Left forelimb (tissue), 1 donor: ENCODE measurements around the gene ZNF451.
A peak's percentile ranks its signal among the peaks of the same experiment; 100 is the strongest.
"Not testable (repeated sequence)": the region's sequence is repeated elsewhere in the genome, so short reads cannot be mapped to it uniquely, and the experiment has no call there.

ENCODE experiments used
- DNase-seq: peaks from one replicate; pipeline ENCODE4 v3.0.0-alpha.2; 2018; ENCODE audit warnings: low spot score

ZNF451 gene, protein sequence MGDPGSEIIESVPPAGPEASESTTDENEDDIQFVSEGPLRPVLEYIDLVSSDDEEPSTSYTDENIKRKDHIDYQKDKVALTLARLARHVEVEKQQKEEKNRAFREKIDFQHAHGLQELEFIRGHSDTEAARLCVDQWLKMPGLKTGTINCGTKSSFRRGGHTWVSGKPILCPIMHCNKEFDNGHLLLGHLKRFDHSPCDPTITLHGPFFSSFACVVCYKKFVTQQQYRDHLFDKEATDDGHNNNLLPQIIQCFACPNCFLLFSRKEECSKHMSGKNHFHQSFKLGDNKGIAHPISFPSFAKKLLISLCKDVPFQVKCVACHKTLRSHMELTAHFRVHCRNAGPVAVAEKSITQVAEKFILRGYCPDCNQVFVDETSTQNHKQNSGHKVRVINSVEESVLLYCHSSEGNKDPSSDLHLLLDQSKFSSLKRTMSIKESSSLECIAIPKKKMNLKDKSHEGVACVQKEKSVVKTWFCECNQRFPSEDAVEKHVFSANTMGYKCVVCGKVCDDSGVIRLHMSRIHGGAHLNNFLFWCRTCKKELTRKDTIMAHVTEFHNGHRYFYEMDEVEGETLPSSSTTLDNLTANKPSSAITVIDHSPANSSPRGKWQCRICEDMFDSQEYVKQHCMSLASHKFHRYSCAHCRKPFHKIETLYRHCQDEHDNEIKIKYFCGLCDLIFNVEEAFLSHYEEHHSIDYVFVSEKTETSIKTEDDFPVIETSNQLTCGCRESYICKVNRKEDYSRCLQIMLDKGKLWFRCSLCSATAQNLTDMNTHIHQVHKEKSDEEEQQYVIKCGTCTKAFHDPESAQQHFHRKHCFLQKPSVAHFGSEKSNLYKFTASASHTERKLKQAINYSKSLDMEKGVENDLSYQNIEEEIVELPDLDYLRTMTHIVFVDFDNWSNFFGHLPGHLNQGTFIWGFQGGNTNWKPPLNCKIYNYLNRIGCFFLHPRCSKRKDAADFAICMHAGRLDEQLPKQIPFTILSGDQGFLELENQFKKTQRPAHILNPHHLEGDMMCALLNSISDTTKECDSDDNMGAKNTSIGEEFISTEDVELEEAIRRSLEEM

DNA sequence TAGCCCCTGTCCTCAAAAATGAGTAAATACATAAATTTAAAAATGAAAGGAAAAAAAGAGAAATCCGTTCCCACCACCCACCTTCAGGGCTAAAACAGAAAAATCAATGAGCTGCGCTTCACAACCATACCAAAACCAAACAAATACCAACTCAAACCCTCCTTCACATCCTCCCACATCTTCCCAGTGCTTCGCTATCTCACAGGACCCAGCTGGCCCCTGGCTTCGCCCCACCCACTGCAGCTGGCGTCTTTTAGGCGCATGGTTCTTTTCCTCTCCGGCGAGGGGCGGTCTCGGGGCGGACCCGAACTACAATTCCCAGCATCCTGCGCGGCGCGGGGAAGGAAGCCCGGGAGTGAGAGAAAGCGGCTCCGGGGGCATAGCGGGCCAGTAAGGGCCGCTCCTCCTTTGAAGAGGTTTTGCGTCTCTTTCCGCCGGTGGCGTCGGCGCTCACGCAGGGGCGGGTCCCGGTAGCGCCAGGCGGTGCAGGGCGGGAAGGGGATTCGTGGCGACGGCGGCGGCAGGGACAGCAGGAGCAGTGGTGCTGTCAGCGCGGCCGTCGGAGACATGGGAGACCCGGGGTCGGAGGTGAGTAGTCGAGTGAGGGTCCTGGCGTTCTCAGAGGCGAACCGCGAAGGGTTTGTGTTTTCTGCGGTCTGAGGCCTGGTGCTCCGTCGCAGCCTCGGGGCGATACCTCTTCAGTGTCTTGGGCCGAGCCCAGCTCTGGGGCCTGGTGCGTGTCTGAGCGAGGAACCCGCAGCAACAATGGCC, at the start of gene ZNF451:
ZNF451 (plus strand) TSS at position 502 of the 771 bp plus-strand sequence; CDS start at position 568, 66 bp downstream.
- DNase-seq, result peak; percentile 98

DNA sequence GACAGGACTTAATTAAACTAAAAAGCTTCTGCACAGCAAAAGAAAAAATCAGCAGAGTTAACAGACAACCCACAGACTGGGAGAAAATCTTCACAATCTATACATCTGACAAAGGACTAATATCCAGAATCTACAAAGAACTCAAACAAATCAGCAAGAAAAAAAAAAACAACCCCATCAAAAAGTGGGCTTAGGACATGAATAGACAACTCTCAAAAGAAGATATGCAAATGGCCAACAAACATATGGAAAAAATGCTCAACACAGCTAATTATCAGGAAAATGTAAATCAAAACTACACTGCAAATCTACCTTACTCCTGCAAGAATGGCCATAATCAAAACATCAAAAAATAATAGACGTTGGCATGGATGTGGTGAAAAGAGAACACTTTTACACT, 45.9 kb upstream of the ZNF451 start:
- not testable (repeated sequence) for DNase-seq

DNA sequence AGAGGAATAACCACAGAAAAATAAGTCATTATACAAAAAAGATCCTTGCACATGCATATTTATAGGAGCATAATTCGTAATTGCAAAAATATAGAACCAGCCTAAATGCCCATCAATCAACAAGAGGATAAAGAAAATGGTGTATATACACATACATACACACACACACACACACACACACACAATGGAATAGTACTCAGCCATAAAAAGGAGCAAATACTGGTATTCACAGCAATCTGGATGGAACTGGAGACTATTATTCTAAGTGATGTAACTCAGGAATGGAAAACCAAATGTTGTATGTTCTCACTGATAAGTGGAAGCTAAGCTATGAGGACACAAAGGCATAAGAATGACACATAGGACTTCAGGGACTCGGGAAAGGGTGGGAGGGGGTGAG, 45.4 kb upstream of the ZNF451 start:
- DNase-seq, result no peak

DNA sequence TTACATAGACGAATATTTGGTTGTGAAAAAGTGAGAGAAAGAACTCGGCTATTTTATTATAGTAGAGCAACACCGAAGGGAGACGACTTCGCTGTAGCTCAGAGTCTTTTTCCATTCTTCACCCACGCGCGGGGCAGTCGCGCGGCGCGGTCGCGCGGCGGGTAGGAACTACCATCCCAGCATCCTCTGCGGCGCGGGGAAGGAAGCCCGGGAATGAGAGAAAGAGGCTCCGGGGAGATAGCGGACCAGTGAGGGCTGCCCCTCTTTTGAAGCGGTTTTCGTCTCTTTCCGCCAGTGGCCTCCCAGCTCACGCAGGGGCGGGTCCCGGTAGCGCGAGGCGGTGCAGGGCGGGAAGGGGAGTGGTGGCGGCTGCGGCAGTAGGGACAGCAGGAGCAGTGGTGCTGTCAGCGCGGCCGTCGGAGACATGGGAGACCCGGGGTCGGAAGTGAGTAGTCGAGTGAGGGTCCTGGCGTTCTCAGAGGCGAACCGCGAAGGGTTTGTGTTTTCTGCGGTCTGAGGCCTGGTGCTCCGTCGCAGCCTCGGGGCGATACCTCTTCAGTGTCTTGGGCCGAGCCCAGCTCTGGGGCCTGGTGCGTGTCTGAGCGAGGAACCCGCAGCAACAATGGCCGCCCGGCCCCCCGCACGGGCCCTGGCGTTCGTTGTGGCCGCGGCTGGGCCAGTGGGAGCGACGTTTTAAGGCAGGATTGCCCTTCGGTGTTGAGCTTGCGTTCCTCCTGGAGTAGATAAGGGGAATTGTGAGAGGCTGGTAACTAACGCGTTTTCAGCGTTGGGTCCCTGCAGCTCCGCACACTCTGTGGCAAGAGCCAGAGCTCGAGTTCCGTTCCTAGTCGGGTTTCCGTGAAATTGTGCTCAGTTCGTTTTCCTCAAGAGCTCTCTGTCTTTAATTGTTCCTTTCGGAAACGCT, 43.4 kb upstream of the ZNF451 start, which contains the start of gene KIAA1586:
KIAA1586 (plus strand) TSS at position 362 of the 925 bp plus-strand sequence; CDS start at position 425, 63 bp downstream.
- peak; percentile 92 for DNase-seq

DNA sequence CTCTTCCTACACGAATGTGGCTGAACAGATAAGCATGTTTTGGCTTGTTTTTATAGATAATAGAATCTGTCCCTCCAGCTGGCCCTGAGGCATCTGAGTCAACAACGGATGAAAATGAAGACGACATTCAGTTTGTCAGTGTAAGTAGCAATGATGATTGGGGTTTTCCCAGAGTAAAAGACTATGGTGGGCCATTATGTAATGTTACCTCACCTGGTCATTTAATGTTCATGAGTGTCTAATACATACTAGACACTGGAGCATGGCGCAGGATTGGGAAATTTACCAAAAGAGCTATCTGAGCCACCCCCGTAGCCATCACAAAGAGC, 42.8 kb upstream of the ZNF451 start:
- not testable (repeated sequence) for DNase-seq

DNA sequence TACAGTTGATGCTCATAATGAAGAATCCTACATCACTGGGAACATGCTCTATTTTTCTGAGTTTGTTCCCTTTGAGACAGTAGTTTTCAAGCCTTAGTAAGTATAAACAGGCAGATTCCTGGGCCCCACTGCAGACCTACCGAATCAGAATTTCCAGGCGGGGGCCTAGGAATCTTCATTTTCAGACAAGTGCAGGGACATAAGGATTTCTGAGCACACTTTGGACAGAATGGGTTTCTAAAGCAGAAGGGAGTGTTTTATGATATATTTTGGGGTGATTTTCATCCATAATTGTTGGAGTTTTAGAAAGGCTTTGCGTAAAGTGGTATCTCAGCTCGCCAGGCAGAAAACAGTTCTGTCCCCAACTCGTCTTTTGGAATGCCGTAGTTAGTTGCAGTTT, 42.1 kb upstream of the ZNF451 start:
- not testable (repeated sequence) for DNase-seq

DNA sequence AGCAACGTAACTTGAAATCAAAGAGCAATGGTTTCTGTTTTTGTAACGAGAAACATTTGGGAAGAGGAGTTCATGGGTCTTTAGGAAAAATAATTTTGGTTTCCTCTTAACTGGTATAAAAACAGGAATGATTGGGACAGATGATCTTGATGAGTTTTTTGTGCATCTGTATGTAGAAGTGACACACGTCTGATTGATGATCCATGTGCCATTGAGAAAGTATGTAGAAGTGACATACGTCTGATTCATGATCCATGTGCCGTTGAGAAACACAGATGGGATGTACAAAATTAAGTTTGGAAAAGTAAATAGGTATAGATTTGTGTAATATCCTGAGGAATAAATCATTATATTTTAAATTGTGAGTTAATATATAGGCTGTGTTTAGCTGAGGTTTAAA, 41.4 kb upstream of the ZNF451 start:
- no peak for DNase-seq

DNA sequence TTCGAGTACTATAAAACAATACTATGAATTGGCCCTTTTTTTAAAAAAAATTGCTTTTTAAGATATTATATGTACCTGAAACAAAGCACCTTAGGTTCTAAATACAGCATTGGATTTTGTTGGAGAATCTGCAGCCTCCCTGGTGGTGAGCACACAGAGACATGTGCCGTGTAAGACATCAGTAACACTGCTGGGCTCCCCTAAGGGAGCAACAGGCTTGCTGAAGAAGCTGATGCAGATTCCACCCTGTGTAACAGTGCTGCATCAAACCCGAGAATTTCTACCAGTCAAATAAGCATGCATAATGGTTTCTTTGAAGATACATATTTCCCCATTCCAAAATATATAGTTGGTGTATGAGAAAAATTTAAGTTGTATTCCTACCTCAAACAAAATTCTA, 26.1 kb upstream of the ZNF451 start:
- DNase-seq, result no peak

DNA sequence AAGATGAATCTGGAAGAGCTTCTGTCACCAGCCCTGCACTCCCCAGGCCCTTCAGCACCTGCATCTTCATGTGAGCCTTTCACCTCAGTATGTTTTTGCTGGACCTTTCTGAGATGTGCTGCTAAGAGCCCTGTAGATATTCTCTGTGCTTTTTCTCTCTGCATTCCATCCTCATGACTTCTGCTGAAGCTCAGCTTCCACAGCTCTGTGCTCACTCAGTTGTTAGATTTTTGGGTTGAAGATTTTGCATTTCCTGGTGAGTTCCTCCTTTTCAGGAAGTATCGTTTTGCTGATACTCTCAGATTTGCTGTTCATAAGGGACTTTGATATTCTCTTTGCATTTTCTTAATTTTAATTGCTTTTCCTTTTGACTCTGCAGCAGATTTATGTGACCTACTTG, 25.2 kb upstream of the ZNF451 start:
- DNase-seq, result no peak

DNA sequence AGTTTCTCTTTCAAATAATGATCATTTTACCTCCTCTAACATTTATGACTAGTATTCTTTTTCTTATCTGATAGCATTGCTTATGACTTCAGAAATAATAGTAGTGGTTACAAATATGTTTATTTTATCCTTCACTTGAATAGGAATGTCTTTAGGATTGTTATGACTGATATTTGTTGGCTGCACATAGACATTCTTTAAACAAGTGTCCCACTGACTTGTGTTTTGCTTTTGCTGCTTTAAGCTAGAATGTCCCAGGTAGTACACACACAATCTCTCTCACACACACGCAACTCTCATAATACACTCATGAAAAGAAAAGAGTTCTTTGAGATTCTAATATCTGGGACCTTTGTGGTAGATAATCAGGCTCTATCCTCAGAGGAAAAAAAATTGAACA, 21.9 kb upstream of the ZNF451 start:
- DNase-seq, result no peak

DNA sequence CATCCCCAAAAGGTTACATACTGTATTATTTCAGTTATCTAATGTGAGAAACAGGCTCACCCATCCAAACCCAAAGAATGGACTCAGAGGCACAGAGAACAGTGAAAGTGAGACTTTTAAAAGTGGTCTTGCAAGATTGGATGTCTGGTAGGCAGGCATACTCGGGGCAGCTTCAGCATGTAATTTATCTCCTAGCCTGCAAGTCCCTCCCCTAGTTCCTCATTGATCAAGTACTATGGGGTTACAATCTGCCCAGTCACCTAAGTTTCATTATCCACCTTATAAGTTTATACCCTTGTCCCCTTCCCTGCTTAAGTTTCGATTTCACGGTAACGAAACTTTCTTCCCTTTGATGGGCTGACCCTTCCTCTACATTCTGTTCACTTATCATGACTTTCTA, 20.8 kb upstream of the ZNF451 start:
- no peak for DNase-seq

DNA sequence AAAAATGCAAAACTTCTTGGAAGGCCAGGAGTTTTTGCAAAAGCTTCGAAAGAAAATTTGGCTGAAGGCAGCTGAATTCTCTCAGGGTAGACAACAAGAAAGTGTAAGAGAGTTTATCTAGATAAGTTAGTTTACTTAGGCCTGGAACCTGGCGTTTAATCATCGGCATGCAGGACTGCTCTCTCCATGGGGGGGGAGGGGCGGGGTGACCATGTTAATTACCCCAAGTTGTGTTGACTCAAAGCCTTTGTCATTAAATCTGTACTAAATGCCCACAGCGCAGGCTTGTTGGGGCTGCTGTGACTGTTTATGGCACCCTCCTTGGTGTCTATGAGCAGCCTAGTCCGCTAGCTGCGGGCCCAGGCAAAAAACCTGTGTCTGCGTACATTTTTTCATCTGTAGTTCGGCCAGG, 20.1 kb upstream of the ZNF451 start:
- DNase-seq, result no peak

DNA sequence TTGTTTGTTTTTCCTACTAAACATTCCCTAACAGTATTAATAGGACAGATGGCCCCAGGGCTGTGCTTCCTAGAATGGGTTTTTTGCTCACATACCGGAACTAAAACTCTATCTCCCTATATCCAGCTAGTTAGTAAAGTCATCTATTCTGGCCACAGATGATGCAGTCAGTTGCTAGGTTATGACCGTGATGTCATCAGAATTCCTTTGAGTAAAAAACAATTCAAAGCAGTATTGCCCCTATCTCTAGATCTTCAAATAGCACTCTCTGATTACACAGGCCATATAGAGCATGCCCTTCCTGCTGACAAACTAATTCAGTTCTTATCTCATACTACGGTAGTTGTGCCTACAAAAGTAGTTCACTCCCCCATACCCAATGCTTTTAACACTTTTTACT, 17.9 kb upstream of the ZNF451 start:
- DNase-seq, result no peak

DNA sequence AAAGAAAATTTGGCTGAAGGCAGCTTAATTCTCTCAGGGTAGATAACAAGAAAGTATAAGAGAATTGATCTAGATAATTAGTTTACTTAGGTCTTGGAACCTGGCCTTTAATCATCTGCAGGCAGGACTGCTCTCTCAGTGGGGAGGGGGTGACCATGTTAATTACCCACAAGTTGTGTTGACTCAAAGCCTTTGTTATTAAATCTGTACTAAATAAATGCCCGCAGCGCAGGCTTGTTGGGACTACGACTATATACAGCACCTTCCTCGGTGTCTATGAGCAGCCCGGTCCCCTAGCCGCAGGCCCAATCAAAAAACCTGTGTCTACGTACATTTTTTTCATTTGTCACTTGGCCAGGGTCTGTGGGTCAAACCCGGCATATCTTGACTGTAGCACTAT, 15.6 kb upstream of the ZNF451 start:
- no peak for DNase-seq

DNA sequence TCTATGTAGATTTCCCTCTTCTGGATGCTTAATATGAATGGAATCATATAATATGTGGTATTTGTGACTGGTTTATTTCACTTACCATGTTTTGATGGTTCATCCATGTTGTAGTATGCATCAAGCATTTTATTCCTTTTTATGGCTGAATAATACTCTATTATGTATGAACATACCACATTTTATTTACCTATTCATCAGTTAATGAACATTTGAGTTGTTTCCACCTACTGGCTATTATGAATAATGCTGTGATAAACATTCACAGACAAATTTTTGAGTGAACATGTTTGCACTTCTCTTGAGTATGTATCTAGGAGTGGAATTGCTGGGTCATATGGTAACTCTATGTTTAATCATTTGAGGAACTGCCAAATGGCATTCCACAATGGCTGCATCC, 14.9 kb upstream of the ZNF451 start:
- no peak for DNase-seq

DNA sequence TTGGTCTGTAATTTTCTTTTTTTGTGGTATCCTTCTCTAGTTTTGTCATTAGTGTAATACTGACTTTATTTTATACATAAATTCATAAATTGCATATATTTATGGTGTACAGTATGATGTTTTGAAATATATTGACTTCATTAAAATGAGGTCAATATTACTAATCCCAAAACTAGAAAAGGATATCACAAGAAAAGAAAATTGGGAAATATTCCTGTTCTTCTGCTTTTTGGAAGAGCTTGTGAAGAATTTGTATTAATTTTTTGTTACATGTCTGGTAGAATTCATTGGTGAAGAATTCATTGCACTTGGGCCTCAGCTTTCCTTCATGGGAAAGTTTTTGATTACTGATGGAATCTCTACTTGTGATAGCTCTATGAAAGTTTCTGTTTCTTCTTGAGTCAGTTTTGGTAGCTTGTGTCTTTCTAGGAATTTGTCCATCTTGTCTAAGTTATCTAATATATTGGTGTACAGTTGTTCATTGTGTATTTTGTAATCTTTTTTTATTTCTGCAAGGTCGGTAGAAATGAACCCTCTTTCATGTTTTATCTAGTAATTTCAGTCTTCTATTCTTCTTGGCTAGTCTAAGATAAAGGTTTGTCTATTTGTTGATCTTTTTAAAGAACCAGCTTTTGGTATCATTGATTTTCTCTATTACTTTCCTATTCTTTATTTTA, 11.3 kb upstream of the ZNF451 start:
- no peak for DNase-seq

DNA sequence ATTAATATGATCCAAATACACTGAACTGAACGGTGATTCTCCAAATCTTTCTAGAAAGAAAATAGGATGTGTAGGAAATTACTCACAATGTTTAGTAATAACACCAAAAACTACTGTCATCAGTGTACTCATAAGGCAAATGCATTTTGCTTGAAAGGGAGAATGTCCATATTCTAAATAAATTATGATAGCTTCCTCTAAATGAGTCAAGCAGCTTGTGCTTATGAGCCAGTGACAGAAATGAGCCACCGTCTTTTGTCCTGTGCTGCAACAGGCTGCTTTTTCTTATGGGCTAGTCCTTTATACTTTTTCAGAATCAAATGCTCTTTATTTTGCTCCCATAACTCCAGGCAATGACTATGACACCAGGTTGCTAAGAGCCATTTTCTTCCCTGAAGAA, 4.5 kb upstream of the ZNF451 start:
- DNase-seq, result no peak

DNA sequence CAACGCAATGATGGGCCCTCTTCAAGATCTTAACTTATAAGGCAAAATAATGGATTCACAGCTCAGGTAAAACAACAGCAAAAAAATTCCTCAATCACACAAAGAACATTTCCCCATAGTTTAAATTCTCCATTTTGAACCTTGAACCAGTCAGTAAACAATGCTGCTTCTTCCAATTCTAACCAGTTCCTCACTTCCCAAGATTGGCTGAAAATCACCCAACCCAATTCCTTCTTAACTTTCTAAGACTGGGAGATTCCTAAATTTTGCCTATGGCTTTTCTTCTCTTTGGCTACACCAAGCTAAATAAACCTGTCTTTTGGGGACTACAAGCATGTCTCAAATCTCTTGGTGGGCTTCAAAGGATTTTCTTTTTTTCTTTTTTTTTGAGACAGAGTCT, 3.1 kb upstream of the ZNF451 start:
- DNase-seq, result no peak

DNA sequence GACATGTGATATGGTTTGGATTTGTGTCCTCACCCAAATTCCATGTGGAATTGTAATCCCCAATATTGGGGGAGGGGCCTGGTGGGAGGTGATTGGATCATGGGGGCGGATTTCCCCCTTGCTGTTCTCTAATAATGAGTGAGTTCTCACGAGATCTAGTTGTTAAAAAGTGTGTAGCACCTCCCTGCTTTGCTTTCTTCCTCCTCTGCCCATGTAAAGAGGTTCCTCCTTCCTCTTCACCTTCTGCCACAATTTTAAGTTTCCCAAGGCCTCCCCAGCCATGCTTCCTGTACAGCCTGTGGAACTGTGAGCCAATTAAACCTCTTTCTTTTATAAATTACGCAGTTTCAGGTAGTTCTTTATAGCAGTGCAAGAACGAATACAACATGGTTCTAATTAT, 2.1 kb upstream of the ZNF451 start:
- no peak for DNase-seq

DNA sequence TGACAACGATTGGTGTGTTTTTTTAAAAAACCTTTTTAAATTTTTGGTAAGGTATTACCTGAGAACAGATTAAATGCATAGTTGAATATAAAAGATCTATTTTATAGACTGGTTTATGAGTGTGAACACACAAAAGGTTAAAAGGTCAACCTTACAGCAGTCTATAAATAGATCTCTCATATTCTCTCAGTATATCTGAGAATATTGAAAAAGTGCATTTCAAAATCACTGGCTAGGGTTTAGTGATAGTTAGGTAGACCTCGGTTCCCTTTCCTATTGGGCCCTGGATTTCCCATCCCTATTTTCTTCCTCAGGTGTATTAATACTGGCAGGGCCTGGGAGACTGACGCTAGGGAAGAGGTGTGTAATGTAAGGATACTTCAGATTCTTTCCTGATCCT, 723 bp upstream of the ZNF451 start:
- DNase-seq, result no peak
